Keratinocyte (primary cell): ENCODE data around the gene SLC29A1. TPM values are rescaled to one million over a fixed set of nuclear protein-coding genes. Genes with fewer than 3 reads are reported as not detected.

Source experiments
- DNase-seq: peaks from one replicate; pipeline ENCODE4 v3.0.0-alpha.2; 2011; ENCODE audit warnings: low read depth, missing footprints, low spot score
- FAIRE-seq: peaks from 2 replicates; lab custom pipeline; 2011; peaks lifted over from hg19 to GRCh38; lab: Jason Lieb, UNC
- H2AFZ ChIP-seq: 2 replicates; pipeline ENCODE4 v1.6.0; 2012; ENCODE audit warnings: low read length, control low read depth, inconsistent platforms; ENCODE audit not compliant: control insufficient read depth
- H3K27ac ChIP-seq: 2 replicates; pipeline ENCODE4 v1.5.1; 2011; ENCODE audit warnings: low read length; ENCODE audit not compliant: control insufficient read depth, insufficient read depth
- H3K27me3 ChIP-seq: 3 replicates; pipeline ENCODE4 v1.6.0; 2011; ENCODE audit warnings: low read length; ENCODE audit not compliant: control insufficient read depth, insufficient read depth; ENCODE audit errors: extremely low read depth
- H3K36me3 ChIP-seq, 2 experiments: 2 replicates in 1 of 2; 3 replicates in 1 of 2; pipeline ENCODE4 v1.5.1; 2011; ENCODE audit warnings: low read length in 2 of 2, mild to moderate bottlenecking in 1 of 2; ENCODE audit not compliant: control insufficient read depth in 2 of 2, insufficient read depth in 2 of 2; ENCODE audit errors: extremely low read depth in 1 of 2
- H3K4me1 ChIP-seq: 3 replicates; pipeline ENCODE4 v1.5.1; 2011; ENCODE audit warnings: low read length; ENCODE audit not compliant: control insufficient read depth, insufficient read depth; ENCODE audit errors: extremely low read depth
- H3K4me2 ChIP-seq: 3 replicates; pipeline ENCODE4 v1.6.0; 2011; ENCODE audit warnings: low read depth, low read length; ENCODE audit not compliant: control insufficient read depth, insufficient read depth; ENCODE audit errors: extremely low read depth
- H3K4me3 ChIP-seq, 3 experiments: fragments of 200-600 bp in 1 of 3; sonication (generic) in 1 of 3; 2 replicates in 2 of 3; 3 replicates in 1 of 3; pipeline ENCODE4 v1.5.1; 2011 to 2016; ENCODE audit warnings: low read length in 3 of 3, mild to moderate bottlenecking in 3 of 3, control low read depth in 2 of 3, inconsistent platforms in 1 of 3, low read depth in 1 of 3, mixed read lengths in 1 of 3, mixed run types in 1 of 3, moderate library complexity in 1 of 3; ENCODE audit not compliant: control insufficient read depth in 2 of 3, insufficient read depth in 2 of 3; ENCODE audit errors: extremely low read depth in 1 of 3
- H3K79me2 ChIP-seq: 2 replicates; pipeline ENCODE4 v1.6.0; 2012; ENCODE audit warnings: low read length; ENCODE audit not compliant: control insufficient read depth, insufficient read depth
- H3K9ac ChIP-seq: 3 replicates; pipeline ENCODE4 v1.6.0; 2011; ENCODE audit warnings: low read length; ENCODE audit not compliant: control insufficient read depth, insufficient read depth; ENCODE audit errors: extremely low read depth
- H3K9me1 ChIP-seq: 3 replicates; pipeline ENCODE4 v1.6.0; 2011; ENCODE audit warnings: low read length; ENCODE audit not compliant: control insufficient read depth, insufficient read depth; ENCODE audit errors: extremely low read depth
- H3K9me3 ChIP-seq: 2 replicates; pipeline ENCODE4 v1.5.1; 2012; ENCODE audit warnings: low read depth, low read length; ENCODE audit not compliant: control insufficient read depth
- H4K20me1 ChIP-seq: 3 replicates; pipeline ENCODE4 v1.6.0; 2011; ENCODE audit warnings: low read length; ENCODE audit not compliant: control insufficient read depth, insufficient read depth; ENCODE audit errors: extremely low read depth
- CTCF ChIP-seq, 3 experiments: IDR thresholded peaks in 1 of 3; conservative IDR thresholded peaks in 1 of 3; optimal IDR thresholded peaks in 1 of 3; 2 replicates in 2 of 3; 3 replicates in 1 of 3; pipeline versions ENCODE3 to v1.5.1; 2011; ENCODE audit warnings: low read length in 3 of 3, mild to moderate bottlenecking in 3 of 3, moderate library complexity in 2 of 3, control low read depth in 1 of 3, inconsistent platforms in 1 of 3; ENCODE audit not compliant: insufficient read depth in 2 of 3; ENCODE audit errors: extremely low read depth in 1 of 3
- EZH2 ChIP-seq: IDR thresholded peaks from one replicate; pipeline ENCODE4 v1.6.1; 2012; ENCODE audit warnings: inconsistent platforms, mild to moderate bottlenecking, low read length, moderate library complexity
- dilution Hi-C: fragments of 300-500 bp; cut with MboI; formaldehyde crosslinking; loops from one replicate; pipeline ENCODE4 v1.7.0; 2020; ENCODE audit warnings: low sequenced_read_pairs; ENCODE audit not compliant: extremely low pct_ligation_motif_present
- polyA plus RNA-seq, 5 experiments: library from polyadenylated mRNA; depleted of rRNA in 3 of 5; stranded (reverse) in 3 of 5; stranded (forward) in 1 of 5; unstranded in 1 of 5; fragments of >200 nt; gene quantifications; 1 replicate in 1 of 5; 2 replicates in 3 of 5; 3 replicates in 1 of 5; pipeline versions ENCODE4 v1.2.1 to v1.2.3, GENCODE V29; 2011 to 2012; ENCODE audit warnings: missing spikeins in 2 of 5, low read depth in 1 of 5, low replicate concordance in 1 of 5
- small RNA-seq, 3 experiments: library from RNA; depleted of rRNA; stranded (forward); fragments of <200 nt; gene quantifications; one replicate each; pipeline ENCODE3, GENCODE V24; 2012; ENCODE audit warnings: low read depth in 3 of 3, low replicate concordance in 1 of 3; ENCODE audit not compliant: insufficient read length in 3 of 3

Gene SLC29A1
- polyA plus RNA-seq, 1 donor (not counting 4 experiments of a cell fraction or from before 2014, with no cell fraction given): 51.0 TPM

- no peak for DNase-seq
- H3K27me3 ChIP-seq: peaks cover 43% of the 10 kb centered on the region
- H3K4me3 ChIP-seq: no peak overlapping the region
- no peak for FAIRE-seq
- H3K9ac ChIP-seq: no peak overlapping the region
- no peak overlapping the region for H3K4me2 ChIP-seq
- H3K9me3 ChIP-seq: no peaks in the 10 kb centered on the region
- H3K9me1 ChIP-seq: no peaks in the 10 kb centered on the region
- no peak for TF ChIP-seq EZH2
- TF ChIP-seq CTCF (optimal IDR thresholded peaks at IDR 0.05 in 1 of 3, IDR thresholded peaks at IDR 0.05 in 1 of 3, conservative IDR thresholded peaks at IDR 0.05 in 1 of 3; ENCODE audit: extremely low read depth in 1 of 3, insufficient read depth in 2 of 3, low read length in 3 of 3): no peak
- H2AFZ ChIP-seq: no peak overlapping the region
- no peak overlapping the region for H3K27ac ChIP-seq
- no peaks in the 10 kb centered on the region for H3K36me3 ChIP-seq
- H4K20me1 ChIP-seq: no peaks in the 10 kb centered on the region
- no peaks in the 10 kb centered on the region for H3K4me1 ChIP-seq
- dilution Hi-C loops: no loop called here
- H3K79me2 ChIP-seq: no peaks in the 10 kb centered on the region
Observed at GRCh38 chr6:44278315-44278714, 54.9 kb downstream of the SLC29A1 start.

- TF ChIP-seq EZH2 (no peak), CTCF (optimal IDR thresholded peaks at IDR 0.05 in 1 of 3, IDR thresholded peaks at IDR 0.05 in 1 of 3, conservative IDR thresholded peaks at IDR 0.05 in 1 of 3; ENCODE audit: extremely low read depth in 1 of 3, insufficient read depth in 2 of 3, low read length in 3 of 3) (no peak)
- no peak overlapping the region for H3K27ac ChIP-seq
- H3K9me1 ChIP-seq: no peaks in the 10 kb centered on the region
- DNase-seq: no peak
- H3K4me1 ChIP-seq: no peaks in the 10 kb centered on the region
- H3K36me3 ChIP-seq: no peaks in the 10 kb centered on the region
- dilution Hi-C loops: no loop called here
- H3K4me2 ChIP-seq: no peak overlapping the region
- no peak overlapping the region for H2AFZ ChIP-seq
- H3K4me3 ChIP-seq: no peak overlapping the region
- H3K9ac ChIP-seq: no peak overlapping the region
- H4K20me1 ChIP-seq: no peaks in the 10 kb centered on the region
- H3K27me3 ChIP-seq: peaks cover 41% of the 10 kb centered on the region
- FAIRE-seq: no peak
- no peaks in the 10 kb centered on the region for H3K79me2 ChIP-seq
- no peaks in the 10 kb centered on the region for H3K9me3 ChIP-seq
Observed at GRCh38 chr6:44278774-44279697, 55.6 kb downstream of the SLC29A1 start.

Small RNA genes lying within 50 kb of the gene (small RNA-seq; reads per million reads assigned to genes)
- 0 reads per million in 3 experiments for gene RN7SL811P

Other genes starting within 250 kb of the SLC29A1 start
- gene MRPL14, start 96.1 kb upstream of the SLC29A1 start, polyA plus RNA-seq: 103 to 136 TPM (median 133 TPM) in 3 replicates
- gene TMEM63B, start 96.0 kb upstream of the SLC29A1 start, polyA plus RNA-seq: 64.8 to 110 TPM (median 80.8 TPM) in 3 replicates
- 0.04 TPM in 1 of 3 replicates, not detected in the others for gene CAPN11, start 64.8 kb upstream of the SLC29A1 start, polyA plus RNA-seq
- 0.09 TPM in 1 of 3 replicates, not detected in the others for gene MYMX, start 6.7 kb upstream of the SLC29A1 start, polyA plus RNA-seq
- 653 to 1,215 TPM (median 1,089 TPM) in 3 replicates for gene HSP90AB1, start 23.5 kb downstream of the SLC29A1 start, polyA plus RNA-seq
- gene SLC35B2, start 33.9 kb downstream of the SLC29A1 start, polyA plus RNA-seq: 69.9 to 118 TPM (median 103 TPM) in 3 replicates
- 5.7 to 7.3 TPM (median 6.5 TPM) in 3 replicates for gene NFKBIE, start 42.0 kb downstream of the SLC29A1 start, polyA plus RNA-seq
- gene TMEM151B, start 46.9 kb downstream of the SLC29A1 start, polyA plus RNA-seq: not detected in 3 replicates
- 5.8 to 8.5 TPM (median 5.9 TPM) in 3 replicates for gene AARS2, start 89.8 kb downstream of the SLC29A1 start, polyA plus RNA-seq
- not detected in 3 replicates for gene SPATS1, start 119.1 kb downstream of the SLC29A1 start, polyA plus RNA-seq
- 10.8 to 16.6 TPM (median 12.6 TPM) in 3 replicates for gene CDC5L, start 164.1 kb downstream of the SLC29A1 start, polyA plus RNA-seq